H9 (cell line): Measurements from ENCODE around the gene EPHB2. TPM values are rescaled to one million over a fixed set of nuclear protein-coding genes. Genes with fewer than 3 reads are reported as not detected.

ENCODE experiments used
- DNase-seq: peaks from one replicate; pipeline ENCODE4 v3.0.0-alpha.2; 2017
- H2AFZ ChIP-seq: one replicate; pipeline ENCODE4 v1.6.1; 2013; ENCODE audit warnings: mild to moderate bottlenecking, low read length, control low read depth, moderate library complexity
- H2AK5ac ChIP-seq: 2 replicates; pipeline ENCODE4 v1.6.1; 2013; ENCODE audit warnings: low read length, control low read depth, mixed read lengths; ENCODE audit not compliant: insufficient read length
- H2BK120ac ChIP-seq: one replicate; pipeline ENCODE4 v1.6.1; 2013; ENCODE audit warnings: low read depth, mild to moderate bottlenecking, low read length, control low read depth, inconsistent platforms; ENCODE audit not compliant: poor library complexity, severe bottlenecking
- H2BK12ac ChIP-seq: 2 replicates; pipeline ENCODE4 v1.6.1; 2013; ENCODE audit warnings: low read length, control low read depth, mixed read lengths, low read depth; ENCODE audit not compliant: insufficient read length
- H2BK15ac ChIP-seq: 2 replicates; pipeline ENCODE4 v1.6.1; 2013; ENCODE audit warnings: low read depth, low read length, control low read depth
- H2BK20ac ChIP-seq: one replicate; pipeline ENCODE4 v1.6.1; 2013; ENCODE audit warnings: low read depth, mild to moderate bottlenecking, low read length, control low read depth, inconsistent platforms; ENCODE audit not compliant: poor library complexity, severe bottlenecking
- H2BK5ac ChIP-seq: 2 replicates; pipeline ENCODE4 v1.6.1; 2013; ENCODE audit warnings: low read length, control low read depth, mixed read lengths; ENCODE audit not compliant: insufficient read length
- H3K14ac ChIP-seq: 2 replicates; pipeline ENCODE4 v1.6.1; 2013; ENCODE audit warnings: low read length, control low read depth; ENCODE audit not compliant: insufficient read depth
- H3K18ac ChIP-seq: 2 replicates; pipeline ENCODE4 v1.6.1; 2013; ENCODE audit warnings: low read depth, mild to moderate bottlenecking, mixed read lengths, low read length, control low read depth; ENCODE audit not compliant: insufficient read length
- H3K23ac ChIP-seq: 2 replicates; pipeline ENCODE4 v1.6.1; 2013; ENCODE audit warnings: low read length, control low read depth, mixed read lengths, low read depth; ENCODE audit not compliant: insufficient read length
- H3K23me2 ChIP-seq: 2 replicates; pipeline ENCODE4 v1.6.1; 2013; ENCODE audit warnings: low read depth, mild to moderate bottlenecking, mixed read lengths, low read length, control low read depth; ENCODE audit not compliant: insufficient read length, poor library complexity, severe bottlenecking
- H3K27ac ChIP-seq: 2 replicates; pipeline ENCODE4 v1.5.1; 2013; ENCODE audit warnings: low read length, control low read depth, mixed read lengths, low read depth; ENCODE audit not compliant: insufficient read length
- H3K27me3 ChIP-seq: 2 replicates; pipeline ENCODE4 v1.6.1; 2013; ENCODE audit warnings: low read length, control low read depth, inconsistent platforms; ENCODE audit not compliant: insufficient read depth
- H3K4ac ChIP-seq: 2 replicates; pipeline ENCODE4 v1.6.1; 2013; ENCODE audit warnings: low read depth, mild to moderate bottlenecking, control low read depth, inconsistent platforms, low read length, moderate library complexity
- H3K4me1 ChIP-seq: 2 replicates; pipeline ENCODE4 v1.6.1; 2013; ENCODE audit warnings: low read length, control low read depth, inconsistent platforms; ENCODE audit not compliant: insufficient read depth
- H3K4me2 ChIP-seq: 2 replicates; pipeline ENCODE4 v1.6.1; 2013; ENCODE audit warnings: low read length, control low read depth, mixed read lengths; ENCODE audit not compliant: insufficient read length, insufficient read depth
- H3K56ac ChIP-seq: 2 replicates; pipeline ENCODE4 v1.6.1; 2013; ENCODE audit warnings: low read depth, mild to moderate bottlenecking, mixed read lengths, low read length, control low read depth; ENCODE audit not compliant: insufficient read length
- H3K79me1 ChIP-seq: 2 replicates; pipeline ENCODE4 v1.6.1; 2013; ENCODE audit warnings: low read depth, mild to moderate bottlenecking, moderate library complexity, low read length, control low read depth, inconsistent platforms; ENCODE audit not compliant: insufficient read depth, poor library complexity, severe bottlenecking
- H3K79me2 ChIP-seq: 2 replicates; pipeline ENCODE4 v1.6.1; 2013; ENCODE audit warnings: low read length, control low read depth, inconsistent platforms; ENCODE audit not compliant: insufficient read depth
- H3K9ac ChIP-seq: 2 replicates; pipeline ENCODE4 v1.6.1; 2013; ENCODE audit warnings: low read length, control low read depth, mixed read lengths; ENCODE audit not compliant: insufficient read length; ENCODE audit errors: extremely low read depth
- H3K9me3 ChIP-seq: one replicate; pipeline ENCODE4 v1.6.1; 2013; ENCODE audit warnings: low read depth, low read length, inconsistent platforms; ENCODE audit not compliant: control insufficient read depth
- H3T11ph ChIP-seq: one replicate; pipeline ENCODE4 v1.6.1; 2013; ENCODE audit warnings: mild to moderate bottlenecking, low read length, control low read depth, inconsistent platforms
- H4K20me1 ChIP-seq: one replicate; pipeline ENCODE4 v1.6.1; 2013; ENCODE audit not compliant: control insufficient read depth, insufficient read length, insufficient read depth
- H4K5ac ChIP-seq: 2 replicates; pipeline ENCODE4 v1.6.1; 2013; ENCODE audit warnings: low read depth, mild to moderate bottlenecking, mixed read lengths, low read length, control low read depth; ENCODE audit not compliant: insufficient read length
- H4K8ac ChIP-seq: replicated peaks from 2 replicates; pipeline ENCODE4 v1.6.1; 2013; ENCODE audit warnings: low read length, control low read depth, mixed read lengths, low read depth; ENCODE audit not compliant: insufficient read length
- H4K91ac ChIP-seq: 2 replicates; pipeline ENCODE4 v1.6.1; 2013; ENCODE audit warnings: low read depth, mild to moderate bottlenecking, moderate library complexity, mixed read lengths, low read length, control low read depth; ENCODE audit not compliant: insufficient read length
- H3K27ac Mint-ChIP-seq, 3 experiments: 2 replicates in 2 of 3; 3 replicates in 1 of 3; pipeline ENCODE4 v1.8.0; 2020 to 2021; ENCODE audit warnings: mixed read lengths in 3 of 3, mild to moderate bottlenecking in 1 of 3, moderate library complexity in 1 of 3
- H3K27me3 Mint-ChIP-seq: 2 replicates; pipeline ENCODE4 v1.8.0; 2021; ENCODE audit warnings: low read depth, mild to moderate bottlenecking, moderate library complexity, mixed read lengths
- H3K36me3 Mint-ChIP-seq, 3 experiments: 2 replicates in 2 of 3; 3 replicates in 1 of 3; pipeline ENCODE4 v1.8.0; 2020 to 2021; ENCODE audit warnings: low read depth in 3 of 3, mixed read lengths in 3 of 3; ENCODE audit not compliant: insufficient read depth in 1 of 3
- H3K4me1 Mint-ChIP-seq, 2 experiments: 2 replicates each; pipeline ENCODE4 v1.8.0; 2020; ENCODE audit warnings: mixed read lengths in 2 of 2
- H3K4me3 Mint-ChIP-seq, 2 experiments: 2 replicates in 1 of 2; 3 replicates in 1 of 2; pipeline ENCODE4 v1.8.0; 2020 to 2021; ENCODE audit warnings: mild to moderate bottlenecking in 2 of 2, mixed read lengths in 2 of 2, moderate library complexity in 1 of 2
- H3K9me3 Mint-ChIP-seq, 2 experiments: 2 replicates in 1 of 2; 3 replicates in 1 of 2; pipeline ENCODE4 v1.8.0; 2020; ENCODE audit warnings: mild to moderate bottlenecking in 2 of 2, mixed read lengths in 2 of 2, moderate library complexity in 1 of 2
- WGBS: extraction: QIAGEN DNeasy Blood & Tissue Kit; methylation state at CpG from one replicate; pipeline ENCODE4 v1.1.7; 2013; ENCODE audit warnings: missing lambda C conversion rate, low lambda C conversion rate, mixed read lengths; ENCODE audit not compliant: insufficient read length; ENCODE audit errors: extremely low coverage; 5-methylcytosine and 5-hydroxymethylcytosine counted together
- total RNA-seq: library from RNA; stranded (reverse); gene quantifications from 2 replicates; pipeline ENCODE4 v1.2.1, GENCODE V29; 2021
- TF ChIP-seq, protein P1 (sequence below): fragments of 200-600 bp; sonication (generic); conservative IDR thresholded peaks from 3 replicates; pipeline ENCODE4 v1.8.0; 2021; ENCODE audit warnings: antibody characterized with exemption, mild to moderate bottlenecking

Gene EPHB2
- total RNA-seq, 1 experiment from 2014 or later, result 9.5 TPM

GRCh38 chr1:22849770-22850169 is 139.1 kb downstream of the EPHB2 start:
- Mint-ChIP-seq H3K4me3 (no peak overlapping the region), H3K9me3 (no peaks in the 10 kb centered on the region), H3K27ac (no peak overlapping the region), H3K36me3 (no peaks in the 10 kb centered on the region), H3K27me3 (no peaks in the 10 kb centered on the region; the same call in 1 of the 2 replicates), H3K4me1 (peaks cover 32 to 48% of the 10 kb centered on the region in 2 experiments)
- no peak for DNase-seq
- Histone ChIP-seq H3K79me2 (no peaks in the 10 kb centered on the region), H3K23ac (no peak overlapping the region), H3K14ac (no peak overlapping the region), H3K9ac (no peak overlapping the region), H3K4me2 (no peak overlapping the region), H3K27ac (no peak overlapping the region), H2AFZ (no peak overlapping the region), H3K79me1 (no peaks in the 10 kb centered on the region), H2BK20ac (no peak overlapping the region), H2AK5ac (no peak overlapping the region), H3K18ac (no peak overlapping the region), H2BK5ac (no peak overlapping the region), H3K9me3 (no peaks in the 10 kb centered on the region), H3K56ac (no peak overlapping the region), H4K20me1 (no peaks in the 10 kb centered on the region), H3K23me2 (no peaks in the 10 kb centered on the region), H4K8ac (no peak overlapping the region), H3K4ac (no peak overlapping the region), H3K4me1 (0 out of 2 replicates have a peak, but pooled peaks cover 2% of the 10 kb centered on the region), H2BK15ac (no peak overlapping the region), H4K91ac (no peak overlapping the region), H3K27me3 (no peaks in the 10 kb centered on the region), H3T11ph (no peak overlapping the region), H4K5ac (no peak overlapping the region), H2BK12ac (no peak overlapping the region), H2BK120ac (no peak overlapping the region)
- TF ChIP-seq, protein P1, sequence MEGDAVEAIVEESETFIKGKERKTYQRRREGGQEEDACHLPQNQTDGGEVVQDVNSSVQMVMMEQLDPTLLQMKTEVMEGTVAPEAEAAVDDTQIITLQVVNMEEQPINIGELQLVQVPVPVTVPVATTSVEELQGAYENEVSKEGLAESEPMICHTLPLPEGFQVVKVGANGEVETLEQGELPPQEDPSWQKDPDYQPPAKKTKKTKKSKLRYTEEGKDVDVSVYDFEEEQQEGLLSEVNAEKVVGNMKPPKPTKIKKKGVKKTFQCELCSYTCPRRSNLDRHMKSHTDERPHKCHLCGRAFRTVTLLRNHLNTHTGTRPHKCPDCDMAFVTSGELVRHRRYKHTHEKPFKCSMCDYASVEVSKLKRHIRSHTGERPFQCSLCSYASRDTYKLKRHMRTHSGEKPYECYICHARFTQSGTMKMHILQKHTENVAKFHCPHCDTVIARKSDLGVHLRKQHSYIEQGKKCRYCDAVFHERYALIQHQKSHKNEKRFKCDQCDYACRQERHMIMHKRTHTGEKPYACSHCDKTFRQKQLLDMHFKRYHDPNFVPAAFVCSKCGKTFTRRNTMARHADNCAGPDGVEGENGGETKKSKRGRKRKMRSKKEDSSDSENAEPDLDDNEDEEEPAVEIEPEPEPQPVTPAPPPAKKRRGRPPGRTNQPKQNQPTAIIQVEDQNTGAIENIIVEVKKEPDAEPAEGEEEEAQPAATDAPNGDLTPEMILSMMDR, result no peak
- WGBS, result no CpG with 5 or more reads among the region's 5 CpGs
